ENCODE data around the gene NDRG4.

GRCh38 chr16:58451265-58451689 lies 48.7 kb upstream of the NDRG4 start:
- TF ChIP-seq CTCF (IDR thresholded peaks at IDR 0.05; ENCODE audit: poor library complexity), result no peak
- TF ChIP-seq EZH2phosphoT487 (IDR thresholded peaks at IDR 0.05; ENCODE audit: low read depth, severe bottlenecking, unreplicated experiment), result no peak
- TF ChIP-seq EZH2 (IDR thresholded peaks at IDR 0.05; ENCODE audit: borderline replicate concordance), result no peak

Data from hepatocyte (in vitro differentiated cells).